Pancreas (tissue), 10 donors: ENCODE results near the gene CLTRN. TPM values are rescaled to one million over a fixed set of nuclear protein-coding genes. Genes with fewer than 3 reads are reported as not detected.
"Not testable (repeated sequence)": the region's sequence is repeated elsewhere in the genome, so short reads cannot be mapped to it uniquely, and the experiment has no call there.

Experiments used
- ATAC-seq, 4 donors: fragments of 200-7000 bp; cut with Tn5 transposase; one replicate each; pipeline versions ENCODE4 v1.8.0 to v1.9.1; 2020; ENCODE audit warnings: mild to moderate bottlenecking in 4 of 4, moderate library complexity in 4 of 4
- DNase-seq, 6 donors: peaks; one replicate each; pipeline ENCODE4 v3.0.0-alpha.2; 2020
- FAIRE-seq: peaks from 2 replicates; lab custom pipeline; 2012; peaks lifted over from hg19 to GRCh38; lab: Jason Lieb, UNC
- H3K27ac ChIP-seq, 4 donors: fragments of 200-600 bp; sonication (generic); 1 replicate in 3 of 4; 2 replicates in 1 of 4; pipeline versions ENCODE4 v1.5.0 to v1.8.0; 2020
- H3K27me3 ChIP-seq, 4 donors: fragments of 200-600 bp; one replicate each; pipeline ENCODE4 v1.8.0; 2021
- H3K36me3 ChIP-seq, 3 donors: fragments of 200-600 bp; sonication (generic) in 1 of 3; one replicate each; pipeline versions ENCODE4 v1.5.0 to v1.8.0; 2020 to 2021
- H3K4me1 ChIP-seq, 3 donors: fragments of 200-600 bp; one replicate each; pipeline ENCODE4 v1.8.0; 2021
- H3K4me3 ChIP-seq, 4 donors: fragments of 200-600 bp; sonication (generic) in 2 of 4; one replicate each; pipeline versions ENCODE4 v1.5.0 to v1.8.0; 2020 to 2021
- H3K9me3 ChIP-seq, 4 donors: fragments of 200-600 bp; one replicate each; pipeline ENCODE4 v1.8.0; 2021
- CTCF ChIP-seq, 4 donors: fragments of 200-600 bp; sonication (generic) in 3 of 4; IDR thresholded peaks; one replicate each; pipeline versions ENCODE4 v1.5.0 to v1.8.0; 2021; ENCODE audit warnings: antibody characterized with exemption in 4 of 4
- WGBS, 2 donors: extraction: QIAGEN DNeasy Blood & Tissue Kit; methylation state at CpG; one replicate each; pipeline ENCODE4 v1.1.7; 2013; 5-methylcytosine and 5-hydroxymethylcytosine counted together
- intact Hi-C, 3 donors: fragments of 100-400 bp; cut with DNase I; formaldehyde crosslinking; loops; one replicate each; pipeline versions ENCODE4 v1.11.1 to v1.14.2; 2022
- polyA plus RNA-seq, 2 donors: library from polyadenylated mRNA; stranded (reverse); fragments of 200-250 nt; gene quantifications; one replicate each; pipeline ENCODE4 v1.2.3, GENCODE V29; 2013
- total RNA-seq, 6 donors: library from RNA; stranded (reverse); fragmentation: NEBNext Ultra II Directional in 4 of 6; extraction: Animal tissue kit (Norgen Biotek cat#: 25700) in 4 of 6; gene quantifications; one replicate each; pipeline versions ENCODE4 v1.2.1 to v1.2.4, GENCODE V29; 2021 to 2023
- donor health status: healthy with polysubstance abuse.
- donor health status: DM: no; HTN: no; CAD: no; lungs with moderate emphysema.
- donor health status: DM: no; HTN: no; CAD: no.
- donor health status: control.
- donor health status: control.
- donor health status: Bipolar disorder and iron deficiency.
- donor health status: DM: yes; HTN: yes; CAD: no.
- donor health status: DM: no; HTN: no; CAD: no.
- donor health status: DM: no; HTN: no; CAD: no.
- donor health status: DM: yes; HTN: yes; CAD: no.

Gene CLTRN
- total and polyA plus RNA-seq, 8 donors: 0.79 to 14.6 (median 2.6) TPM

DNA sequence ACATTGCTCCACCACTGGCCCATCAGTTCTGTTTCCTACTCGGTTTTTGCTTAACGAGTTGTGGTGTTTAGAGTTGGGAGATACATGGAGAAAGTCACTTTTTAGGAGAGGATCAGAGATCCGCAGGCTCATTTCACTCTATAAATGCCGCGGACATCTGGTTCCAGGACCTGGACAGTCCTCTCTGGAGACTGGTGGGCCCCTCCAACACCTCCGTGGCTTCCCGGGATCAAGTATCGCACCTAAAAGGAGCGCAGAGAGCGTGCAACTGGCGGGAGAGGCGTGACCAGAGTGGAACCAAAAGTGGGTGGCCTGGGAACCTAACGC lies 9.9 kb upstream of the CLTRN start:
- ATAC-seq (no peak), FAIRE-seq (no peak), DNase-seq (no peak)
- peak overlapping the region; percentile 97 to 99 (median 98) for H3K27ac ChIP-seq
- WGBS, 2 donors: 1 to 3% methylated on average over 12 to 13 of the region's 13 CpGs
- H3K9me3 ChIP-seq: no peaks in the 10 kb centered on the region
- H3K27me3 ChIP-seq: peaks cover 0 to 4% (median 0%) of the 10 kb centered on the region in 4 donors
- intact Hi-C loops: no loop called here
- TF ChIP-seq CTCF (IDR thresholded peaks at IDR 0.05): no peak
- H3K4me3 ChIP-seq: peak overlapping the region; percentile 74 to 86 (median 82)
- H3K36me3 ChIP-seq: no peaks in the 10 kb centered on the region
- H3K4me1 ChIP-seq: peaks cover 3 to 18% (median 14%) of the 10 kb centered on the region in 3 donors

DNA sequence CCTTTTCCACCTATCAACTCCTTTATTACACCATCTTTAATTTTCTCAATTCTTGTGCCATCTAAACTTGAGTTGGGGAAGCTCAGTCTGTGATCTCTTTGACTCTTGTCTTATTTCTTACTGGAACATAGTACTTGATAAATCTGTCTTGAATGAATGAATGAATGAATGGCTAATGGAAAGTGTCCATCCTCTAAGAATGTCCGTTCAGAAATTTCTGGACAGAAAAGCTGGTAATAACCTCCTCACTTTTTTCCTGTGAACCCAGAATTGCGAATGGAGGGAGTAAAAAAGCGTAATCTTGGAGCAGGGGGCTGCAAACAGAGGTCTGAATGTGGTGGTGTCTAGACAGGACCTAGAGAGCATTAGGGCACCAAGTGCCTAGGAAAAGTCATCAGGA lies 9.4 kb upstream of the CLTRN start:
- H3K36me3 ChIP-seq: no peaks in the 10 kb centered on the region
- DNase-seq: no peak
- no peak for TF ChIP-seq CTCF (IDR thresholded peaks at IDR 0.05)
- H3K27ac ChIP-seq: peak overlapping the region; percentile 97 to 99 (median 98)
- H3K27me3 ChIP-seq: peaks cover 0 to 10% (median 0%) of the 10 kb centered on the region in 4 donors
- no peak for ATAC-seq
- H3K9me3 ChIP-seq: no peaks in the 10 kb centered on the region
- intact Hi-C loops: no loop called here
- WGBS, 2 donors: 30 to 41% methylated on average over 3 of the region's 3 CpGs
- FAIRE-seq: no peak
- peak overlapping the region; percentile 74 to 86 (median 82) for H3K4me3 ChIP-seq
- H3K4me1 ChIP-seq: peaks cover 3 to 18% (median 14%) of the 10 kb centered on the region in 3 donors

GRCh38 chrX:15672881-15673280 lies 8.3 kb upstream of the CLTRN start:
- ATAC-seq (no peak), DNase-seq (no peak), FAIRE-seq (no peak)
- H3K27ac ChIP-seq: no peak overlapping the region
- H3K4me3 ChIP-seq: no peak overlapping the region
- no peaks in the 10 kb centered on the region for H3K9me3 ChIP-seq
- TF ChIP-seq CTCF (IDR thresholded peaks at IDR 0.05): no peak
- peaks cover 3 to 18% (median 14%) of the 10 kb centered on the region in 3 donors for H3K4me1 ChIP-seq
- 70 to 82% methylated on average over 4 of the region's 4 CpGs for WGBS, 2 donors
- no peaks in the 10 kb centered on the region for H3K36me3 ChIP-seq
- intact Hi-C loops: no loop called here
- H3K27me3 ChIP-seq: peaks cover 0 to 17% (median 0%) of the 10 kb centered on the region in 4 donors

DNA sequence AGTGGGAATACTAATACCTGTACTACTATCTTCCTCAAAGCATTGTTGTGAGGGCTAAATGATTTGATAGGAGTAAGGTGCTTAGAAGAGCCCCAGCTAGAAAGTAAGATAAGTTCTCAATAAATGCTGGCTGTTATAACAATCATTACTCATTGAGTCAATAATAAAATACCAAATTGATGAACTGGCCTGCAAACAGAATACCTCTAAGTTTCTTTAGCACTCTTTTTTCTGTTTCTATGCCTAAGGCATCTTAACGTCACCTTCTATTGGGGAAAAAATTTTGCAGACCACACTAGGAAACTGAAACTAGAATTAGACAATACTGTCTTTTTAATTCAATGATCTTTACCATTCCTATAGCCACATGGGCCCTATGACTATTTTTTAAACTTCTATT lies 1.2 kb downstream of the CLTRN start:
- no peak overlapping the region for H3K4me3 ChIP-seq
- WGBS, 2 donors: 85 to 97% methylated on average over 1 of the region's 1 CpG
- no peak for DNase-seq
- H3K9me3 ChIP-seq: no peaks in the 10 kb centered on the region
- ATAC-seq: no peak
- H3K27me3 ChIP-seq: peaks cover 0 to 14% (median 0%) of the 10 kb centered on the region in 4 donors
- H3K27ac ChIP-seq: no peak overlapping the region
- intact Hi-C loops: no loop called here
- FAIRE-seq: no peak
- no peaks in the 10 kb centered on the region for H3K36me3 ChIP-seq
- TF ChIP-seq CTCF (IDR thresholded peaks at IDR 0.05): no peak
- H3K4me1 ChIP-seq: no peaks in the 10 kb centered on the region

DNA sequence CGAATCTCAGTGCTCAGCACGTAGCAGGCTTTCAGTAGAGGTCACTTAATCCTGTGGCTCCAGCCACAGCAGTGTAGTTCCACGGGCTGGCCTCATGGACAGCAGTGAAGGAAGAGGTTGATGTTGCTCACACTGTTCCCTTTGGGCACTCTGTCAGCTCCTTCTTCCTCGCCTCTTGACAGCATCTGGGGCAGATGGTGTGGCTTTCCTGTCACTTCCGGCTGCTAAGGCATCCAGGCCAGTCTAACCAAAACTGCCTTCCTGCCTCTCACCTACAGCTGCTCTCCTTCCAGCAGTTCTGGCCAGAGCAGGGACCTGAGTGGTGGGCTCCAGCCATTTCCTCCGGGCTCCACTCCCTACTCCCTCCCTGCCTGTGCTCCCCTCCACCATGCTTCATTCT lies 9.8 kb downstream of the CLTRN start:
- H3K36me3 ChIP-seq, ATAC-seq, H3K4me1 ChIP-seq, H3K27ac ChIP-seq, DNase-seq, H3K9me3 ChIP-seq, FAIRE-seq, intact Hi-C loops, H3K4me3 ChIP-seq: not testable (repeated sequence)
- 72 to 77% methylated on average over 5 of the region's 6 CpGs for WGBS, 2 donors
- peaks cover 0 to 12% (median 0%) of the 10 kb centered on the region in 4 donors for H3K27me3 ChIP-seq
